ENCODE measurements around the gene CRIP3. TPM values are rescaled to one million over a fixed set of nuclear protein-coding genes. Genes with fewer than 3 reads are reported as not detected.

CRIP3 gene
- total RNA-seq, 1 donor from 2014 or later: 4.1 TPM

GRCh38 chr6:43264599-43265145, 44.0 kb downstream of the CRIP3 start:
- intact Hi-C loops (cut with DNase I): loop anchor here (5.0 to 10.0 kb wide), 3 partner anchors 68 to 250 kb away; partner anchors contain the start of genes LRRC73, POLR1C and YIPF3
- DNase-seq (no peak), ATAC-seq (ENCODE audit: poor library complexity) (no peak)

GRCh38 chr6:43263314-43264178, 45.1 kb downstream of the CRIP3 start:
- ATAC-seq (ENCODE audit: poor library complexity) (peak; percentile 84), DNase-seq (peak; percentile 85)
- intact Hi-C loops (cut with DNase I): loop anchor here (5.0 to 10.0 kb wide), 2 partner anchors 94 to 251 kb away; partner anchors contain the start of genes LRRC73, POLR1C and YIPF3

- DNase-seq (no peak), ATAC-seq (ENCODE audit: poor library complexity) (no peak)
- intact Hi-C loops (cut with DNase I): loop anchor here (5.0 to 10.0 kb wide), 2 partner anchors 94 to 252 kb away; partner anchors contain the start of genes LRRC73, POLR1C and YIPF3
Observed at GRCh38 chr6:43262780-43263313, 45.8 kb downstream of the CRIP3 start.

- DNase-seq (no peak), ATAC-seq (ENCODE audit: poor library complexity) (no peak)
- intact Hi-C loops (cut with DNase I): loop anchor here (5.0 to 10.0 kb wide), 2 partner anchors 95 to 253 kb away; partner anchors contain the start of genes LRRC73, POLR1C and YIPF3
Observed at GRCh38 chr6:43262000-43262779, 46.4 kb downstream of the CRIP3 start.

GRCh38 chr6:43261198-43261597, 47.4 kb downstream of the CRIP3 start:
- DNase-seq (no peak), ATAC-seq (ENCODE audit: poor library complexity) (no peak)
- intact Hi-C loops (cut with DNase I): loop anchor here (5.0 to 10.0 kb wide), 2 partner anchors 96 to 254 kb away; partner anchors contain the start of genes LRRC73, POLR1C and YIPF3

GRCh38 chr6:43260791-43261190, 47.8 kb downstream of the CRIP3 start:
- DNase-seq: no peak
- ATAC-seq (ENCODE audit: poor library complexity): no peak
- intact Hi-C loops (cut with DNase I): loop anchor here (5.0 to 10.0 kb wide), 2 partner anchors 97 to 254 kb away; partner anchors contain the start of genes LRRC73, POLR1C and YIPF3

GRCh38 chr6:43258807-43259686, 49.6 kb downstream of the CRIP3 start:
- ATAC-seq (ENCODE audit: poor library complexity) (no peak), DNase-seq (no peak)
- intact Hi-C loops (cut with DNase I): no loop called here

- ATAC-seq (ENCODE audit: poor library complexity): no peak
- DNase-seq: no peak
- intact Hi-C loops (cut with DNase I): no loop called here
Observed at GRCh38 chr6:43258180-43258579, 50.4 kb downstream of the CRIP3 start.

- no peak for DNase-seq
- intact Hi-C loops (cut with DNase I): no loop called here
- no peak for ATAC-seq (ENCODE audit: poor library complexity)
Observed at GRCh38 chr6:43257367-43258145, 51.1 kb downstream of the CRIP3 start.

GRCh38 chr6:43256670-43257366, 51.8 kb downstream of the CRIP3 start:
- intact Hi-C loops (cut with DNase I): no loop called here
- DNase-seq (no peak), ATAC-seq (ENCODE audit: poor library complexity) (no peak)

Other genes with a start within 250 kb of the CRIP3 start
- 107 TPM for gene MRPL2, start 249.4 kb downstream of the CRIP3 start, total RNA-seq
- gene KLC4, start 249.2 kb downstream of the CRIP3 start, total RNA-seq: 30.6 TPM
- gene PTK7, start 232.5 kb downstream of the CRIP3 start, total RNA-seq: 1.4 TPM
- gene SRF, start 137.6 kb downstream of the CRIP3 start, total RNA-seq: 65.3 TPM
- gene CUL9, start 126.6 kb downstream of the CRIP3 start, total RNA-seq: 12.5 TPM
- 31.5 TPM for gene DNPH1, start 79.3 kb downstream of the CRIP3 start, total RNA-seq
- 0.13 TPM for gene TTBK1, start 65.3 kb downstream of the CRIP3 start, total RNA-seq
- gene SLC22A7, start 10.6 kb downstream of the CRIP3 start, total RNA-seq: not detected
- gene ZNF318, start 60.8 kb upstream of the CRIP3 start, total RNA-seq: 10.2 TPM
- gene ABCC10, start 118.7 kb upstream of the CRIP3 start, total RNA-seq: 9.8 TPM
- gene DLK2, start 146.7 kb upstream of the CRIP3 start, total RNA-seq: 1.0 TPM
- 20.5 TPM for gene TJAP1, start 168.7 kb upstream of the CRIP3 start, total RNA-seq
- gene LRRC73, start 201.5 kb upstream of the CRIP3 start, total RNA-seq: 1.4 TPM
- 64.0 TPM for gene YIPF3, start 208.1 kb upstream of the CRIP3 start, total RNA-seq
- 15.6 TPM for gene POLR1C, start 208.3 kb upstream of the CRIP3 start, total RNA-seq

Measured in Right ventricle myocardium superior (tissue), 1 donor.